HEK293 (cell line): ENCODE data around the gene HMCN1.

Experiments used
- CTCF ChIA-PET: fragments of 350-600 bp; formaldehyde crosslinking; extraction: SDS; loops from one replicate; lab custom pipeline; 2021; ENCODE audit warnings: antibody characterized with exemption; lab: Yijun Ruan, JAX
- POLR2A ChIA-PET: fragments of 300-600 bp; formaldehyde crosslinking; extraction: SDS; loops from one replicate; lab custom pipeline; 2020; ENCODE audit warnings: antibody characterized with exemption, inconsistent platforms; lab: Yijun Ruan, JAX
- H3K27ac ChIP-seq: fragments of 200-500 bp; sonication (Bioruptor generic); 2 replicates; pipeline ENCODE4 v1.5.1; 2014; ENCODE audit warnings: low read depth, low read length, control low read depth, inconsistent platforms; ENCODE audit errors: extremely low read depth
- H3K36me3 ChIP-seq, 2 experiments: fragments of 200-500 bp in 1 of 2; sonication (Bioruptor generic) in 1 of 2; 1 replicate in 1 of 2; 2 replicates in 1 of 2; pipeline ENCODE4 v1.5.1; 2014 to 2017; ENCODE audit warnings: inconsistent platforms in 2 of 2, low read length in 2 of 2; ENCODE audit not compliant: control insufficient read depth in 2 of 2, insufficient read depth in 1 of 2
- H3K4me1 ChIP-seq: fragments of 200-500 bp; sonication (Bioruptor generic); 2 replicates; pipeline ENCODE4 v1.5.1; 2014; ENCODE audit warnings: mild to moderate bottlenecking, low read length, inconsistent platforms; ENCODE audit not compliant: control insufficient read depth, insufficient read depth
- H3K4me3 ChIP-seq: 2 replicates; pipeline ENCODE4 v1.5.1; 2011; ENCODE audit warnings: low read depth, mild to moderate bottlenecking, control low read depth, low read length, moderate library complexity
- H3K9me3 ChIP-seq: fragments of 200-500 bp; sonication (Bioruptor generic); 2 replicates; pipeline ENCODE4 v1.5.1; 2014; ENCODE audit warnings: low read depth, low read length, inconsistent platforms; ENCODE audit not compliant: control insufficient read depth, insufficient read depth
- EGR2 ChIP-seq: fragments of 450-650 bp; formaldehyde crosslinking; IDR thresholded peaks from 2 replicates; pipeline ENCODE4 v1.5.1; 2016; ENCODE audit warnings: low read depth, missing biosample characterization, missing genetic modification characterization
- KLF10 ChIP-seq: fragments of 450-650 bp; IDR thresholded peaks from 2 replicates; pipeline ENCODE4 v1.5.1; 2018; ENCODE audit warnings: missing biosample characterization, mild to moderate bottlenecking, missing genetic modification characterization
- OVOL3 ChIP-seq: fragments of 450-650 bp; formaldehyde crosslinking; IDR thresholded peaks from 2 replicates; pipeline ENCODE4 v1.5.1; 2016; ENCODE audit warnings: missing biosample characterization, missing genetic modification characterization
- ZBTB1 ChIP-seq: fragments of 450-650 bp; formaldehyde crosslinking; IDR thresholded peaks from 2 replicates; pipeline ENCODE4 v1.5.1; 2016; ENCODE audit warnings: missing biosample characterization, missing genetic modification characterization
- ZBTB21 ChIP-seq: fragments of 450-650 bp; formaldehyde crosslinking; IDR thresholded peaks from 2 replicates; pipeline ENCODE4 v1.5.1; 2017; ENCODE audit warnings: missing biosample characterization, missing genetic modification characterization
- ZFP41 ChIP-seq: fragments of 450-650 bp; formaldehyde crosslinking; IDR thresholded peaks from 2 replicates; pipeline ENCODE4 v1.5.1; 2016; ENCODE audit warnings: missing biosample characterization, missing genetic modification characterization, borderline replicate concordance
- ZNF221 ChIP-seq: fragments of 450-650 bp; formaldehyde crosslinking; IDR thresholded peaks from 2 replicates; pipeline ENCODE4 v1.5.1; 2017; ENCODE audit warnings: missing biosample characterization, missing genetic modification characterization, borderline replicate concordance
- ZNF404 ChIP-seq: fragments of 450-650 bp; formaldehyde crosslinking; IDR thresholded peaks from 2 replicates; pipeline ENCODE4 v1.5.1; 2017; ENCODE audit warnings: missing biosample characterization, missing genetic modification characterization
- ZNF426 ChIP-seq: fragments of 450-650 bp; formaldehyde crosslinking; IDR thresholded peaks from 2 replicates; pipeline ENCODE4 v1.5.1; 2017; ENCODE audit warnings: missing biosample characterization, missing genetic modification characterization, mild to moderate bottlenecking, inconsistent platforms, moderate library complexity
- ZNF571 ChIP-seq: fragments of 450-650 bp; formaldehyde crosslinking; IDR thresholded peaks from 2 replicates; pipeline ENCODE4 v1.5.0; 2017; ENCODE audit warnings: missing biosample characterization, missing genetic modification characterization
- ZSCAN16 ChIP-seq: fragments of 450-650 bp; formaldehyde crosslinking; IDR thresholded peaks from 2 replicates; pipeline ENCODE4 v1.5.1; 2016; ENCODE audit warnings: missing biosample characterization, missing genetic modification characterization
- ZXDB ChIP-seq: fragments of 450-650 bp; formaldehyde crosslinking; IDR thresholded peaks from 2 replicates; pipeline ENCODE4 v1.5.1; 2016; ENCODE audit warnings: missing biosample characterization, missing genetic modification characterization
- TF ChIP-seq, protein P1 (sequence below): fragments of 450-650 bp; formaldehyde crosslinking; IDR thresholded peaks from 2 replicates; pipeline ENCODE4 v1.5.1; 2017; ENCODE audit warnings: missing biosample characterization, mild to moderate bottlenecking, missing genetic modification characterization, moderate library complexity
- TF ChIP-seq, protein P2 (sequence below): fragments of 450-650 bp; formaldehyde crosslinking; IDR thresholded peaks from 2 replicates; pipeline ENCODE4 v1.5.1; 2016; ENCODE audit warnings: missing biosample characterization, missing genetic modification characterization, borderline replicate concordance
- TF ChIP-seq, protein P3 (sequence below): fragments of 450-650 bp; formaldehyde crosslinking; IDR thresholded peaks from 2 replicates; pipeline ENCODE4 v1.5.1; 2016; ENCODE audit warnings: missing biosample characterization, missing genetic modification characterization
- TF ChIP-seq, protein P4 (sequence below): fragments of 450-650 bp; formaldehyde crosslinking; IDR thresholded peaks from 2 replicates; pipeline ENCODE4 v1.5.1; 2017; ENCODE audit warnings: missing biosample characterization, missing genetic modification characterization
- TF ChIP-seq, protein P5 (sequence below): fragments of 450-650 bp; formaldehyde crosslinking; IDR thresholded peaks from 2 replicates; pipeline ENCODE4 v1.5.0; 2017; ENCODE audit warnings: missing biosample characterization, missing genetic modification characterization, borderline replicate concordance
- TF ChIP-seq, protein P6 (sequence below): fragments of 450-650 bp; formaldehyde crosslinking; IDR thresholded peaks from 2 replicates; pipeline ENCODE4 v1.5.1; 2016; ENCODE audit warnings: missing biosample characterization, missing genetic modification characterization, borderline replicate concordance

Gene HMCN1

DNA sequence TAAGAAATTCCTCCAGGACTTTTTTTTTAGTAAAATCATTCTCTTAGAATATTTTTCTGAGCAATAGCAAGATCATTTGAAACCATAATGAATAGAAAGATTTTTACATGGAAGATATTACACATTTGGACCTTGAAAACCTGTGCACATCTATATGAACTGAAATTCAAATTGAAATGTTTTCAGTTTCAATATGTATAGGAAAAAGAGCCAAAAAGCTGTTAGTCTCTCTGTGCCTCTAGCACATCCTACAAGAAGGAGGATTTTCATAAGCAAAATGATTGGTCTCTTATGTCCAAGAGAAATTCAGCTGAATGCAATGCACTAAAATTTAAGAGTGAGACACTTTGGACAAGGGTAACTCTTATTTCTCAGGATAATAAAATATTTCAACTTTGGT lies 8.2 kb downstream of the HMCN1 start:
- H3K9me3 ChIP-seq = no peaks in the 10 kb centered on the region
- CTCF ChIA-PET = interaction anchor here (0.6 kb wide), 1 partner anchor 508 kb away, joined by 3 read pairs; no protein-coding TSS in a partner anchor
- POLR2A ChIA-PET = no interaction called here
- TF ChIP-seq, protein P1, sequence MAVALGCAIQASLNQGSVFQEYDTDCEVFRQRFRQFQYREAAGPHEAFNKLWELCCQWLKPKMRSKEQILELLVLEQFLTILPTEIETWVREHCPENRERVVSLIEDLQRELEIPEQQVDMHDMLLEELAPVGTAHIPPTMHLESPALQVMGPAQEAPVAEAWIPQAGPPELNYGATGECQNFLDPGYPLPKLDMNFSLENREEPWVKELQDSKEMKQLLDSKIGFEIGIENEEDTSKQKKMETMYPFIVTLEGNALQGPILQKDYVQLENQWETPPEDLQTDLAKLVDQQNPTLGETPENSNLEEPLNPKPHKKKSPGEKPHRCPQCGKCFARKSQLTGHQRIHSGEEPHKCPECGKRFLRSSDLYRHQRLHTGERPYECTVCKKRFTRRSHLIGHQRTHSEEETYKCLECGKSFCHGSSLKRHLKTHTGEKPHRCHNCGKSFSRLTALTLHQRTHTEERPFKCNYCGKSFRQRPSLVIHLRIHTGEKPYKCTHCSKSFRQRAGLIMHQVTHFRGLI = no peak
- TF ChIP-seq ZNF221 = no peak
- TF ChIP-seq ZBTB21 (tag by site-specific recombination) = no peak
- TF ChIP-seq, protein P2, sequence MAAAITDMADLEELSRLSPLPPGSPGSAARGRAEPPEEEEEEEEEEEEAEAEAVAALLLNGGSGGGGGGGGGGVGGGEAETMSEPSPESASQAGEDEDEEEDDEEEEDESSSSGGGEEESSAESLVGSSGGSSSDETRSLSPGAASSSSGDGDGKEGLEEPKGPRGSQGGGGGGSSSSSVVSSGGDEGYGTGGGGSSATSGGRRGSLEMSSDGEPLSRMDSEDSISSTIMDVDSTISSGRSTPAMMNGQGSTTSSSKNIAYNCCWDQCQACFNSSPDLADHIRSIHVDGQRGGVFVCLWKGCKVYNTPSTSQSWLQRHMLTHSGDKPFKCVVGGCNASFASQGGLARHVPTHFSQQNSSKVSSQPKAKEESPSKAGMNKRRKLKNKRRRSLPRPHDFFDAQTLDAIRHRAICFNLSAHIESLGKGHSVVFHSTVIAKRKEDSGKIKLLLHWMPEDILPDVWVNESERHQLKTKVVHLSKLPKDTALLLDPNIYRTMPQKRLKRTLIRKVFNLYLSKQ (tag by site-specific recombination) = no peak
- TF ChIP-seq, protein P3, sequence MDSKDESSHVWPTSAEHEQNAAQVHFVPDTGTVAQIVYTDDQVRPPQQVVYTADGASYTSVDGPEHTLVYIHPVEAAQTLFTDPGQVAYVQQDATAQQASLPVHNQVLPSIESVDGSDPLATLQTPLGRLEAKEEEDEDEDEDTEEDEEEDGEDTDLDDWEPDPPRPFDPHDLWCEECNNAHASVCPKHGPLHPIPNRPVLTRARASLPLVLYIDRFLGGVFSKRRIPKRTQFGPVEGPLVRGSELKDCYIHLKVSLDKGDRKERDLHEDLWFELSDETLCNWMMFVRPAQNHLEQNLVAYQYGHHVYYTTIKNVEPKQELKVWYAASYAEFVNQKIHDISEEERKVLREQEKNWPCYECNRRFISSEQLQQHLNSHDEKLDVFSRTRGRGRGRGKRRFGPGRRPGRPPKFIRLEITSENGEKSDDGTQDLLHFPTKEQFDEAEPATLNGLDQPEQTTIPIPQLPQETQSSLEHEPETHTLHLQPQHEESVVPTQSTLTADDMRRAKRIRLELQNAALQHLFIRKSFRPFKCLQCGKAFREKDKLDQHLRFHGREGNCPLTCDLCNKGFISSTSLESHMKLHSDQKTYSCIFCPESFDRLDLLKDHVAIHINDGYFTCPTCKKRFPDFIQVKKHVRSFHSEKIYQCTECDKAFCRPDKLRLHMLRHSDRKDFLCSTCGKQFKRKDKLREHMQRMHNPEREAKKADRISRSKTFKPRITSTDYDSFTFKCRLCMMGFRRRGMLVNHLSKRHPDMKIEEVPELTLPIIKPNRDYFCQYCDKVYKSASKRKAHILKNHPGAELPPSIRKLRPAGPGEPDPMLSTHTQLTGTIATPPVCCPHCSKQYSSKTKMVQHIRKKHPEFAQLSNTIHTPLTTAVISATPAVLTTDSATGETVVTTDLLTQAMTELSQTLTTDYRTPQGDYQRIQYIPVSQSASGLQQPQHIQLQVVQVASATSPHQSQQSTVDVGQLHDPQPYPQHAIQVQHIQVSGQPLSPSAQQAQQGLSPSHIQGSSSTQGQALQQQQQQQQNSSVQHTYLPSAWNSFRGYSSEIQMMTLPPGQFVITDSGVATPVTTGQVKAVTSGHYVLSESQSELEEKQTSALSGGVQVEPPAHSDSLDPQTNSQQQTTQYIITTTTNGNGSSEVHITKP = no peak
- TF ChIP-seq, protein P4, sequence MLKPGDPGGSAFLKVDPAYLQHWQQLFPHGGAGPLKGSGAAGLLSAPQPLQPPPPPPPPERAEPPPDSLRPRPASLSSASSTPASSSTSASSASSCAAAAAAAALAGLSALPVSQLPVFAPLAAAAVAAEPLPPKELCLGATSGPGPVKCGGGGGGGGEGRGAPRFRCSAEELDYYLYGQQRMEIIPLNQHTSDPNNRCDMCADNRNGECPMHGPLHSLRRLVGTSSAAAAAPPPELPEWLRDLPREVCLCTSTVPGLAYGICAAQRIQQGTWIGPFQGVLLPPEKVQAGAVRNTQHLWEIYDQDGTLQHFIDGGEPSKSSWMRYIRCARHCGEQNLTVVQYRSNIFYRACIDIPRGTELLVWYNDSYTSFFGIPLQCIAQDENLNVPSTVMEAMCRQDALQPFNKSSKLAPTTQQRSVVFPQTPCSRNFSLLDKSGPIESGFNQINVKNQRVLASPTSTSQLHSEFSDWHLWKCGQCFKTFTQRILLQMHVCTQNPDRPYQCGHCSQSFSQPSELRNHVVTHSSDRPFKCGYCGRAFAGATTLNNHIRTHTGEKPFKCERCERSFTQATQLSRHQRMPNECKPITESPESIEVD = no peak
- TF ChIP-seq ZNF426 = no peak
- TF ChIP-seq ZBTB1 (tag by site-specific recombination) = no peak
- TF ChIP-seq, protein P5, sequence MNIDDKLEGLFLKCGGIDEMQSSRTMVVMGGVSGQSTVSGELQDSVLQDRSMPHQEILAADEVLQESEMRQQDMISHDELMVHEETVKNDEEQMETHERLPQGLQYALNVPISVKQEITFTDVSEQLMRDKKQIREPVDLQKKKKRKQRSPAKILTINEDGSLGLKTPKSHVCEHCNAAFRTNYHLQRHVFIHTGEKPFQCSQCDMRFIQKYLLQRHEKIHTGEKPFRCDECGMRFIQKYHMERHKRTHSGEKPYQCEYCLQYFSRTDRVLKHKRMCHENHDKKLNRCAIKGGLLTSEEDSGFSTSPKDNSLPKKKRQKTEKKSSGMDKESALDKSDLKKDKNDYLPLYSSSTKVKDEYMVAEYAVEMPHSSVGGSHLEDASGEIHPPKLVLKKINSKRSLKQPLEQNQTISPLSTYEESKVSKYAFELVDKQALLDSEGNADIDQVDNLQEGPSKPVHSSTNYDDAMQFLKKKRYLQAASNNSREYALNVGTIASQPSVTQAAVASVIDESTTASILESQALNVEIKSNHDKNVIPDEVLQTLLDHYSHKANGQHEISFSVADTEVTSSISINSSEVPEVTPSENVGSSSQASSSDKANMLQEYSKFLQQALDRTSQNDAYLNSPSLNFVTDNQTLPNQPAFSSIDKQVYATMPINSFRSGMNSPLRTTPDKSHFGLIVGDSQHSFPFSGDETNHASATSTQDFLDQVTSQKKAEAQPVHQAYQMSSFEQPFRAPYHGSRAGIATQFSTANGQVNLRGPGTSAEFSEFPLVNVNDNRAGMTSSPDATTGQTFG = no peak
- TF ChIP-seq ZSCAN16 (tag by site-specific recombination) = no peak
- no peak for TF ChIP-seq ZNF571
- no peak for TF ChIP-seq KLF10 (tag by site-specific recombination)
- TF ChIP-seq ZNF404 (tag by site-specific recombination) = no peak
- no peak for TF ChIP-seq OVOL3
- no peak for TF ChIP-seq ZXDB
- TF ChIP-seq EGR2 = no peak
- TF ChIP-seq, protein P6, sequence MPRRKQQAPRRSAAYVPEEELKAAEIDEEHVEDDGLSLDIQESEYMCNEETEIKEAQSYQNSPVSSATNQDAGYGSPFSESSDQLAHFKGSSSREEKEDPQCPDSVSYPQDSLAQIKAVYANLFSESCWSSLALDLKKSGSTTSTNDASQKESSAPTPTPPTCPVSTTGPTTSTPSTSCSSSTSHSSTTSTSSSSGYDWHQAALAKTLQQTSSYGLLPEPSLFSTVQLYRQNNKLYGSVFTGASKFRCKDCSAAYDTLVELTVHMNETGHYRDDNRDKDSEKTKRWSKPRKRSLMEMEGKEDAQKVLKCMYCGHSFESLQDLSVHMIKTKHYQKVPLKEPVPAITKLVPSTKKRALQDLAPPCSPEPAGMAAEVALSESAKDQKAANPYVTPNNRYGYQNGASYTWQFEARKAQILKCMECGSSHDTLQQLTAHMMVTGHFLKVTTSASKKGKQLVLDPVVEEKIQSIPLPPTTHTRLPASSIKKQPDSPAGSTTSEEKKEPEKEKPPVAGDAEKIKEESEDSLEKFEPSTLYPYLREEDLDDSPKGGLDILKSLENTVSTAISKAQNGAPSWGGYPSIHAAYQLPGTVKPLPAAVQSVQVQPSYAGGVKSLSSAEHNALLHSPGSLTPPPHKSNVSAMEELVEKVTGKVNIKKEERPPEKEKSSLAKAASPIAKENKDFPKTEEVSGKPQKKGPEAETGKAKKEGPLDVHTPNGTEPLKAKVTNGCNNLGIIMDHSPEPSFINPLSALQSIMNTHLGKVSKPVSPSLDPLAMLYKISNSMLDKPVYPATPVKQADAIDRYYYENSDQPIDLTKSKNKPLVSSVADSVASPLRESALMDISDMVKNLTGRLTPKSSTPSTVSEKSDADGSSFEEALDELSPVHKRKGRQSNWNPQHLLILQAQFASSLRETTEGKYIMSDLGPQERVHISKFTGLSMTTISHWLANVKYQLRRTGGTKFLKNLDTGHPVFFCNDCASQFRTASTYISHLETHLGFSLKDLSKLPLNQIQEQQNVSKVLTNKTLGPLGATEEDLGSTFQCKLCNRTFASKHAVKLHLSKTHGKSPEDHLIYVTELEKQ (tag by site-specific recombination) = no peak
- no peak for TF ChIP-seq ZFP41 (tag by site-specific recombination)
- TF ChIP-seq, all 188 proteins: peak for 0
- no peaks in the 10 kb centered on the region for H3K36me3 ChIP-seq
- no peak overlapping the region for H3K4me3 ChIP-seq
- no peak overlapping the region for H3K27ac ChIP-seq
- no peaks in the 10 kb centered on the region for H3K4me1 ChIP-seq
